DMS79 treated with DMSO at 0.1 percent for 48 hours (cell line): ENCODE measurements around the gene FADS3.

Source experiments
- DNase-seq: peaks from one replicate; lab custom pipeline; 2025; lab: John Stamatoyannopoulos, UW

FADS3 gene

DNA sequence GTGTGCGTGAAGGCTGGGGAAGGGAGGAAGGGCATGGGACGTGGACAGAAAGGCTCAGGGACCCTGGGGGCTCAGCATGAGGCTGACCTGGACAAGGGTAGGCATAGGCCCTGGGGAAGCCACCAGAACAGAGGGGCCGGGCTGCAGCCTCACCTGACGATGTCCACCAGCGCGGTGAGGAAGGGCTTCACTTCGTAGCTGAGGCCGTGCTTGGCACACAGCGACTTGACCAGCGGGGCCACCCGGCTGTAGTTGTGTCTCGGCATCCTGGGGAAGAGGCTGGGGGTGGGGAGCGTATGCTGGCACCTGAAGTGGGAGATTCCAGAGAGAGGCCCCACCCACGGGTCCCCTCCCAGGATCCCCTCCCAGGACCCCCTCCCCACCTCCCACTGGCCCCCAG is 15.6 kb downstream of the FADS3 start:
- no peak for DNase-seq

GRCh38 chr11:61874853-61875252 is 16.5 kb downstream of the FADS3 start:
- DNase-seq = no peak

DNA sequence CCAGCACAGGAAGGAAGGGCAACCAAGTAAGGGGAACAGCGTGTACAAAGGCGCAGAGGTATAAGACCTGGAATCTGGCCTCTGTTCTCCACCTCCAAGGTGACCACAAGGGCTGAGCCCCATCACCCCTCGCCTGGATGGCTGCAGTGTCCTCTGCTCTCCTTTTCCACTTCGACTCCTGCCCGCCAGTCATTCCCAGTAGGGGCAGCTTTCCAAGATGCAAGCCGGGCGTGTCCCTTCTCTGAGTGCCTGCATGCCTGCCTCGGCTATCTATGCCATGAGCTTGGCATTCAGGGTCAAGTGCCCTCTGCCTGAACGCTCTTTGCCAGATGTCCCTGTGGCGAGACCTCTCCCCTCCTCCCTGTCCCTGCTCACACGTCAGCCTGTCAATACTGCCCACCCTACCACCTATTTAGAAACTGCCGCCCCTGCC is 17.0 kb downstream of the FADS3 start:
- DNase-seq = peak; percentile 31

DNA sequence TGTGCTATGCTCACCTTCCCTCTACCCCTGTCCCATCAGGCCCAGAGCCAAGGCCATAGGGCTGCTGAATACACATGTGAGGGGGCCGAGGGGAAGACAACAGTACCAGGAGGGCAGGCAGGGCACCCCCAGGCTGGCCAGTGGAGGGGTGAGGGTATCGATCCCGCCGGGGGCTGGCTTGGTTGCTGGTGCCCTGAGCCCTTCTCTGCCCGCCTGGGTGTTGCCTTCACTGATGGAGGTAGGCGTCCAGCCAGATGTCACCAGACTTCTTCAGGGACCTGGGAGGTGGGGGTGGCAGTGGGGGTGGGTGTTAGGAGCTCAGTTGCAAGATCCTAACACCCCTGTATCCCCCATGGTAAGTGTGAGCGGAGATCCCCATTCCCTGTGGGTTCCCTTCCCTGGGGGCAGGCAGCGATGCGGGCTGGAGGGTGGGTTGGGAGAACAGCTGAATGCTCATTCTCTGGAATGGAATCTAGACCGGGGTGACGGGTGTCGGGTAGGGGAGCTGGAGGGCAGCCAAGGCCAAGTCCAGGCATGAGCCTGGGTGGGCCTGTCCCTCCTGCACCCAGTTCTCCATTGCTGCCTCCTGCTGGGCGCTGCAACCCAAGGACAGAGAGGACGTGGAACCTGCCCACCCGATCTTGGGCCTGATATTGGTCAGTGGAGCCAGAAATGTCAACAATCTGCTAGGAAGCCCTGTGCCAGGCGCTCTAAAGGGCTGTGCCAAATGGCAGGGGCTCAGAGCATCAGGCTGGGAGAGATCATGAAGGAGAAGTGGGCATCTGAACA is 17.6 kb downstream of the FADS3 start:
- no peak for DNase-seq

GRCh38 chr11:61872935-61873565 is 18.3 kb downstream of the FADS3 start:
- DNase-seq = no peak

- peak; percentile 80 for DNase-seq
Observed at GRCh38 chr11:61871158-61871597, 20.2 kb downstream of the FADS3 start.

GRCh38 chr11:61870541-61871031 is 20.8 kb downstream of the FADS3 start:
- DNase-seq = no peak

DNA sequence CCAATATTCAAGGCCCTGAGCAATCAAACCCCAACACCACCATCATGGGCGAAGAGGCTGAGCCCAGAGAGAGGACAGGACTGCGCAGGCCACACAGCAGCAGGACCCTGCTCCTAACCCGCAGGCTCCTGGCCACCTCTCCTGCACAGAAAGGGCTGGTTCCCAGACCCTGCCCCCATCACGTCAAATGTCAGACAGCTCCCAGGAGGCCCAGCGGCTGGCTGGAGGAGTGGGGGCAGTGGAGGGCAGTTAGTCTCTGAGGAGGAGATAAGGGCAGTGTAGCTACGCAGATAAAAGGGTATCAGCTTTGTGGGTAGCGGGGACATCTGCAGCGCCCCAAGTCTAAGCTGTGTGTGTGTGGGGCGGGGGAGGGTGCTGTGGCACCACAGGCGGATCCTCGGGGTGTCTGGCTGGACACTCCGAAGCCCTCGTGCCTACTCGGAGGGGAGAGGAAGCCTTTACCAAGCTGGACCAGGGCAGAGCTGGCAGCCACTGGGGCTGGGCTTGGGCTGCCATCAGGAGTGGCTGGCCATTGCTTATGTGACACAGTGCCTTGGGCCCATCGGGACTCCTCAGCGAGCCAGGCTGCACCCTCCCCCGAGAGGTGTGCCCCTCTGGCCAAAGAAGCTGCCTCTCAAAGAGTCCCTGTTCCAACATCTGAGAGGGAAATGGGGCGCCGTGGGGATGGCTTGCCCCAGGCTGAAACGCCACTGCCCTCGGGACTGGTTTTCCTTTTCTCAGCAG is 21.5 kb downstream of the FADS3 start:
- no peak for DNase-seq

DNA sequence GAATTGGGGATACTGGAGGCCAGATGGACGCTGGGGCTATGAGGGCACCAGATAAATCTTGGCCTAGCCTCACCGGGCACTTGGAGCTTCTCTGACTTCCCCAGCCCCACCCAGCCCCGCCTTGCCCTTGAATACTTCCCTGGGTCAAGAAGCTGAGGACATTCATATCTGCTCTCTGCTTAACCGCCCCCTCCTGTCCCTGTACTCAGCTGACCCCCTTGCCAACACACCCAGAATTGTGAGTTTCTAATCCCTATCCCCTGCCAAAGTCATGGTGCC is 22.0 kb downstream of the FADS3 start:
- no peak for DNase-seq

DNA sequence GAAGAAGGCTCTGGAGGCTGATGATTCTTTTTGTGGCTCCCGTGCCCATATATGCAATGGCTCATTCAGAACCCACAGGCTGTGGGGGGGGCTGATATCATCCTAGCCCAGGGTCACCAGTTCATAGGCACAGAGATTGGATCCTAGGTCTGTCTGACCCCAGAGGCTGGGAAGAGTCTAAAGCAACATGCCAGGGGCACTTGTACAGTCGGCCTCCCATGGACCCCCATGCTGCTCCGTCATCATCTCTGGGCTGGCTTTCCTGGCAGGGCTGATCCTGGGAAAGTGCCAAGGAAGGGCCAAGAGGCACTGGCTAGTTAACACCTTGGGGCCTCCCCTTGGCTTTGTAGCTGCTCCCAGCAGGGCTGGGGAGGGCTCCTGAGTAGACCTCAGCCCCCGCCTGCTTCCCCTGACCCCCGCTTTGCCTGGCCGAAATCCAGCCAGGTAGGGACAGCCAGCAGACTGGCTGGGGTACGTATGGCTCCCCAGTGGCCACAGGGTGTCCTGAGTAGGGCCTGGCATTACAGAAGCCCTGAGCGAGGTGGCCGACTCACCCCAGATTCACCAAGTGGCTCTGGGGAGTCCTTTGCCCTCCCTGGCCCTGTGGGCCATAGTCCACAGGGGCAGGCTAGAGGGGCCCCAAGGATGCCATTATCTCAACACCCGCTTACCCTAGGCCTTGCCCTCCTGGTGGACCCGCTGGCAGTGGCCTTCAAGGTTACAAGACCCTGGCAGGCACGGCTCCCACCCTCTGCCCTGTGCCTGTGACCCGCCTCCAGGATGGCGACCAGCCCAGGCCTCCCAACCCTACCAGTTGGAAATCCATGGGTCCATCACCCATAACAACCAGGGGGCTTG is 22.5 kb downstream of the FADS3 start:
- no peak for DNase-seq

DNA sequence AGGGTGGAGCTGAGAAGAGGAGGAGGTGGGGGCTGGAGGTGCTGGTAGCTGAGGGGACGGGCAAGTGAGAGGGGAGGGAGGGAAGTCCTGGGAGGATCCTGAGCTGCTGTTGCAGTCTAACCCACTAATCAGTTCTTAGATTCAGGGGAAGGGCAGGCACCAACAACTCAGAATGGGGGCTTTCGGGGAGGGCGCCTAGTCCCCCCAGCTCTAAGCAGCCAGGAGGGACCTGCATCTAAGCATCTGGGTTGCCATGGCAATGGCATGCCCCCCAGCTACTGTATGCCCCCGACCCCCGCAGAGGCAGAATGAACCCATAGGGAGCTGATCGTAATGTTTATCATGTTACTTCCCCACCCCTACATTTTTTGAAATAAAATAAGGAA is 24.4 kb downstream of the FADS3 start:
- DNase-seq = no peak

GRCh38 chr11:61866231-61866957 is 25.0 kb downstream of the FADS3 start:
- no peak for DNase-seq

- no peak for DNase-seq
Observed at GRCh38 chr11:61864814-61865775, 26.2 kb downstream of the FADS3 start.

- no peak for DNase-seq
Observed at GRCh38 chr11:61863548-61864081, 27.7 kb downstream of the FADS3 start.

DNA sequence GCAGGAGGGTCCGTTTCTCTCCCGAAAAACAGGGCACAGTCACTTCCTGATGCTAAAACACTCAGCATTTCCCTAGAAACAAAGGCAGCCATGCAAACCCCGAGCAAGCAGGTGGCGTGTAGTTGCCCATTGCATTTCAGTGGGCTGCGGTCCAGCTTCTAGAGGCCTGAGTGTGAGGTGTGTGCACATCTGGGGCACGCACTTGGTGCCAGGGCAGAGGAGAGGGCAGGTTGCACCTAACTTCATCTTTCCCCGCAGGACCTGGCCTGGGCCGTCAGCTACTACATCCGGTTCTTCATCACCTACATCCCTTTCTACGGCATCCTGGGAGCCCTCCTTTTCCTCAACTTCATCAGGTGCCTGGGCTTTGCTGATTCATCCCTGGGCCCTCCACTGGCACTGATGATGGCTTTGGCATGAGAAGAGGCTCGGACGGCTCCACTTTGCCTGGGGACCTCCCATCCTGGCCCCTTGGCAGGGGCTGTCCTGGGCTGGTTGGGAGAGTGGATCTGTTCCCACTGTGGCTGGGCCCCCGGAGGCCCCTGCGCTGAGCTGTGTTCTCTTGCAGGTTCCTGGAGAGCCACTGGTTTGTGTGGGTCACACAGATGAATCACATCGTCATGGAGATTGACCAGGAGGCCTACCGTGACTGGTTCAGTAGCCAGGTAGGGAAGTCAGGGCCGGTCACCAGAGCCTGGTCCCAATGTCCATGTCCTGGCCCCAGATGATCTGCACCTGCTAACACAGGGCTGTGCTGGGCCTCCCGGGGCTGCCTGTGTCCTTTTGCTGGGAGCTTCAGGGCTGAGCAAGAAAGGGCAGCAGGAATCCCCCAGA is 28.4 kb downstream of the FADS3 start:
- DNase-seq = no peak

DNA sequence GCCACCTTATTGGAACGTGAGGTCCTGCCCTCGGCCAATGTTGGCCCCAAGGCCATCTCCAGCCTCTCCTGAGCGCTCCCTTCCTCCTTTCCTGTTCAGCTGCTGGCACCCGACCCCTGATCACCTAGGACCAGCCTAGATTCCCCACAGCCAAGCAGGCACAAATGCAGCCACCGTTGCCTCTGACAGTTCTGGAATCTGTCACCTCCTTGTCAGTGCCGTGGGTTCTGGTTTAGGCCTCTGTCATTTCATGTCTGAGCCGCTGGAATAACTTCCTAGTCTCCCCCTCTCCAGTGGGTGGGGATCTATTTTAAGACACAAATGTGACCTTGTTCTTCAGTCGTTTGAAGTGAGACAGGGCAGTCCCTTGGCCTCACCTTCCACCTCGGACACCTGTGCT is 29.7 kb downstream of the FADS3 start:
- no peak for DNase-seq

DNA sequence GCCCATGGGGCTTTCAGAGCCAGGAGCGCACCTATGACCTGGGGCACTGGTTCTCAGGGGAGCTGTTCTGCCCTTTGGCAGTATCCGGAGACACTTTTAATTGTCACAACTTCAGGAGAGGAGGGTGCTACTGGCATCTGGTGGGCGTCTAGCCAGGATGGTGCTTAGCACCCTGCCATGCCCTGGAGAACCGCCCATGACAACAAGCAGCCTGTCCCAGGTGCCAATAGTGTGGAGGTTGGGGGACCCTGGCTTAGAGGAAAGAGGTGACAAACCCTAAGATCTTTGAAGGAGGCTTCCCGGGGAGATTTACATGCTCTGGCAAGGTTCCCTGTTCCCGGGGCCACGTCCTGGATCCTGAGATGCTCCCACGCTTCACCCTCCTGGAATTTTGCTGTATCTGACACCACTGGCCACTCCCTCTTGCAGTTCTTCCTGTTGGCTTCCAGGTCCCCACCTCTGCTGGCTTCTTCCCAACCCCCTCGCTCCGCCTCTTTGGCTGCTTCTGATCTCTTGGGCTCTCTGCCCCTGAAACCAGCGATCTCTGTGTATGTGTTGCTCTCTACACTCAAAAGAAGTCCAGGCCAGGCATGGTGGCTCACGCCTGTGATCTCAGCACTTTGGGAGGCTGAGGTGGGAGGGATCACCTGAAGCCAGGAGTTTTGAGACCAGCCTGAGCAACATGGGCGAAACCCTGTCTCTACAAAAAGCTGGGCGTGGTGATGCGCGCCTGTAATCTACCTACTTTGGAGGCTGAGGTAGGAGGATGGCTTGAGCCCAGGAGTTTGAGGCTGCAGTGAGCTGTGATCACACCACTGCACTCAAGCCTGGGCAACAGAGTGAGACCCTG is 31.1 kb downstream of the FADS3 start:
- DNase-seq = no peak
